Muscle layer of duodenum (tissue), 2 donors: ENCODE results near the gene CTSZ.
A peak's percentile ranks its signal among the peaks of the same experiment; 100 is the strongest.

Experiments used
- H3K27ac ChIP-seq: one replicate; pipeline ENCODE4 v1.7.0; 2013; ENCODE audit warnings: mild to moderate bottlenecking, low read length
- H3K27me3 ChIP-seq: one replicate; pipeline ENCODE4 v1.7.0; 2013; ENCODE audit warnings: low read depth, mild to moderate bottlenecking, control low read depth, low read length
- H3K36me3 ChIP-seq, 2 donors: one replicate each; pipeline ENCODE4 v1.7.0; 2013; ENCODE audit warnings: low read length in 2 of 2, control low read depth in 1 of 2, mild to moderate bottlenecking in 1 of 2; ENCODE audit not compliant: insufficient read depth in 2 of 2, control insufficient read depth in 1 of 2
- H3K4me1 ChIP-seq, 2 donors: one replicate each; pipeline ENCODE4 v1.7.0; 2013; ENCODE audit warnings: low read length in 2 of 2, mild to moderate bottlenecking in 2 of 2, control low read depth in 1 of 2, moderate library complexity in 1 of 2; ENCODE audit not compliant: insufficient read depth in 2 of 2, control insufficient read depth in 1 of 2
- H3K4me3 ChIP-seq, 2 donors: one replicate each; pipeline ENCODE4 v1.7.0; 2013; ENCODE audit warnings: low read length in 2 of 2, low read depth in 1 of 2, mild to moderate bottlenecking in 1 of 2
- H3K9me3 ChIP-seq, 2 donors: one replicate each; pipeline ENCODE4 v1.7.0; 2013; ENCODE audit warnings: low read length in 2 of 2, control low read depth in 1 of 2, mild to moderate bottlenecking in 1 of 2; ENCODE audit not compliant: control insufficient read depth in 1 of 2
- donor health status: healthy.

CTSZ gene

GRCh38 chr20:59010995-59011873, 4.2 kb upstream of the CTSZ start:
- Histone ChIP-seq H3K4me1 (peaks cover 0 to 3% of the 10 kb centered on the region in 2 donors), H3K27ac (peak overlapping the region; percentile 40), H3K9me3 (no peaks in the 10 kb centered on the region), H3K4me3 (no peak overlapping the region), H3K36me3 (no peaks in the 10 kb centered on the region), H3K27me3 (no peaks in the 10 kb centered on the region)

- Histone ChIP-seq H3K27me3 (no peaks in the 10 kb centered on the region), H3K4me1 (peaks cover 3 to 10% of the 10 kb centered on the region in 2 donors), H3K4me3 (no peak overlapping the region), H3K9me3 (no peaks in the 10 kb centered on the region), H3K36me3 (no peaks in the 10 kb centered on the region), H3K27ac (no peak overlapping the region)
Measured at GRCh38 chr20:59010321-59010994, 3.4 kb upstream of the CTSZ start.

DNA sequence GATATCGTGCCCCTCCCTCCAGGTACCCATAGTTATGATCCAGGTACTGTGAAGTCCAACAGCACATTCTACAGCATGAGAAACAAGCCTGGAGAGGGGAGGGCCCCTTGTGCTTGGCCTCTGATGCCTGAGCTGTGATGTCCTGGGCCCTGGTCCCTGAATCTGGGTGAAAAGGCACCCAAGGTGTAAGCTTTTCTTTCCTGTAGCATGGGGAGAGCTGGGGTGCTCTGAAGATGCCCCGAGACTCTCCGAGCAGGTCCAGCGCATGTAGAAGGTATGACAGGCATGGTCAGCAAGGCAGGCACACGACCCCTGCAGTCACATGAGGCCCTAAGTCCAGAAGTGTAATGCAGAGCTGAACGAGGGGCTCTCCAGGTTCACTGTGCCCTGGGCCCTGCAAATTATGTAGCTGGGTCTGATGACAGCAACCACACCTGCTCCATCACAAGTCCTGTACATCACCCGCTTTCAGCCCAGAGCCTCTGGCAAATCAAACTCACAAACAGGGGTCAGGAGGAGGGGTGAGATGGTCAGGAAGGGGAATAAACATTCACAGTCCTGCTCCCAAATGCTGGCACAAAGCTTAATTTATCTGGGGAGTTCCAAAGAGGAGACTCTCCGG, 1.8 kb upstream of the CTSZ start:
- Histone ChIP-seq H3K27me3 (no peaks in the 10 kb centered on the region), H3K36me3 (peaks cover 0 to 3% of the 10 kb centered on the region in 2 donors), H3K27ac (no peak overlapping the region), H3K9me3 (no peaks in the 10 kb centered on the region), H3K4me1 (peaks cover 13 to 26% of the 10 kb centered on the region in 2 donors), H3K4me3 (no peak overlapping the region)

GRCh38 chr20:59007665-59008511, 834 bp upstream of the CTSZ start:
- peaks cover 7 to 9% of the 10 kb centered on the region in 2 donors for H3K36me3 ChIP-seq
- peak overlapping the region; percentile 31 for H3K27ac ChIP-seq
- H3K9me3 ChIP-seq = no peaks in the 10 kb centered on the region
- H3K27me3 ChIP-seq = no peaks in the 10 kb centered on the region
- peaks cover 13 to 34% of the 10 kb centered on the region in 2 donors for H3K4me1 ChIP-seq
- peak overlapping the region; percentile 11 to 77 for H3K4me3 ChIP-seq

GRCh38 chr20:59006167-59006863, 739 bp downstream of the CTSZ start:
- H3K4me3 ChIP-seq = peak overlapping the region; percentile 74 to 77
- no peaks in the 10 kb centered on the region for H3K9me3 ChIP-seq
- peak overlapping the region; percentile 80 for H3K27ac ChIP-seq
- H3K4me1 ChIP-seq = peaks cover 13 to 34% of the 10 kb centered on the region in 2 donors
- no peaks in the 10 kb centered on the region for H3K27me3 ChIP-seq
- H3K36me3 ChIP-seq = peaks cover 11 to 16% of the 10 kb centered on the region in 2 donors

DNA sequence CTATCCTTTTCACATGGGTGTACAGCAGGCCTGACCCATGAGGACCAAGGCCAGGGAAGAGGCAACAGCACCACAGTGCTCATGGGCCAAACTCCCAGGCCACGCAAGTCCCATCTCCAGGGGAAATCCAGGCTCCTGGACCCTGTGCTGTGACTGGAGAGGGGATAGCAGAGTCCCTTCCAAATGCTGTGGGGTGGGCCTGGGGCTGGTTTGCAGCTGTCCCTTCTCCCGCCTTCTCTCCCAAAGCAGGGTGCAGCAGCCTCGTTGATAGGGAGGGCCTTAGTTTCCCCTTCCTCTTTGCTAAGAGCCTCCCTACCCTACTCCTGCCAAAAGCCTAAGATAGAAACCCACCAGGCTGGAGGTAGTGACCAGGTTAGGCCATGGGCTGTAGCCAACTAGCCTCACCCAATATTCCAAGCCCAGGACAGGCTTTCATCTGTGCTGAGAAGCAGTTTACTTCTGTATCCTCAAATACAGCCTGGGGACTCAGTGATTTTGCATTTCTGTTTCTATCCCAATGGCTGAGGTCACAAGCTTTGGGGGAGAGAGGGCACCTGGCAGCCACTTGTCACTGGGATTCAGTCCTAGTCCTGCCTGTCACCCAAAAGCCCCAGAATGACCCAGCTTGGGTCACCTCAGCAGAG, 1.4 kb downstream of the CTSZ start:
- H3K27me3 ChIP-seq = no peaks in the 10 kb centered on the region
- peak overlapping the region; percentile 80 for H3K27ac ChIP-seq
- H3K4me3 ChIP-seq = peak overlapping the region; percentile 74 to 77
- peaks cover 13 to 34% of the 10 kb centered on the region in 2 donors for H3K4me1 ChIP-seq
- no peaks in the 10 kb centered on the region for H3K9me3 ChIP-seq
- H3K36me3 ChIP-seq = peaks cover 13 to 23% of the 10 kb centered on the region in 2 donors

- H3K27ac ChIP-seq = peak overlapping the region; percentile 80
- no peaks in the 10 kb centered on the region for H3K9me3 ChIP-seq
- H3K4me3 ChIP-seq = peak overlapping the region; percentile 74 to 77
- peaks cover 13 to 27% of the 10 kb centered on the region in 2 donors for H3K36me3 ChIP-seq
- no peaks in the 10 kb centered on the region for H3K27me3 ChIP-seq
- peaks cover 13 to 34% of the 10 kb centered on the region in 2 donors for H3K4me1 ChIP-seq
Measured at GRCh38 chr20:59004763-59005522, 2.1 kb downstream of the CTSZ start.

- peaks cover 13 to 34% of the 10 kb centered on the region in 2 donors for H3K4me1 ChIP-seq
- H3K9me3 ChIP-seq = no peaks in the 10 kb centered on the region
- H3K27me3 ChIP-seq = no peaks in the 10 kb centered on the region
- peak overlapping the region in 1 of 2 donors; percentile 77 for H3K4me3 ChIP-seq
- peaks cover 13 to 29% of the 10 kb centered on the region in 2 donors for H3K36me3 ChIP-seq
- H3K27ac ChIP-seq = no peak overlapping the region
Measured at GRCh38 chr20:59004493-59004762, 2.6 kb downstream of the CTSZ start.

- Histone ChIP-seq H3K27ac (no peak overlapping the region), H3K36me3 (peaks cover 13 to 34% of the 10 kb centered on the region in 2 donors), H3K4me1 (peaks cover 13 to 34% of the 10 kb centered on the region in 2 donors)
Measured at GRCh38 chr20:59003836-59004492, 3.1 kb downstream of the CTSZ start.

More at GRCh38 chr20:59003836-59004492, 3.1 kb downstream of the CTSZ start:
- H3K9me3 ChIP-seq = no peaks in the 10 kb centered on the region
- peak overlapping the region in 1 of 2 donors; percentile 77 for H3K4me3 ChIP-seq
- H3K27me3 ChIP-seq = no peaks in the 10 kb centered on the region
